ENCODE data around the gene CACNA1F. TPM values are rescaled to one million over a fixed set of nuclear protein-coding genes. Genes with fewer than 3 reads are reported as not detected.

CACNA1F gene
- total RNA-seq, 1 donor from 2014 or later: 0.25 TPM

GRCh38 chrX:49256268-49256995, 23.3 kb upstream of the CACNA1F start:
- Histone ChIP-seq H3K27me3 (no peaks in the 10 kb centered on the region), H3K36me3 (no peaks in the 10 kb centered on the region), H3K4me1 (no peaks in the 10 kb centered on the region), H3K4me3 (no peak overlapping the region), H3K27ac (no peak overlapping the region), H3K9me3 (no peaks in the 10 kb centered on the region)
- DNase-seq (ENCODE audit: extremely low spot score in 2 of 2): no peak
- TF ChIP-seq CTCF (IDR thresholded peaks at IDR 0.05) (no peak), POLR2A (IDR thresholded peaks at IDR 0.05) (no peak), POLR2AphosphoS5 (IDR thresholded peaks at IDR 0.05; ENCODE audit: insufficient read depth in 1 of 2, low read depth in 1 of 2) (no peak)
- intact Hi-C loops (cut with DNase I): no loop called here

- intact Hi-C loops (cut with DNase I): no loop called here
Observed at GRCh38 chrX:49254639-49255038, 21.5 kb upstream of the CACNA1F start.

GRCh38 chrX:49251325-49251724, 18.2 kb upstream of the CACNA1F start:
- DNase-seq (ENCODE audit: extremely low spot score in 2 of 2): no peak
- Histone ChIP-seq H3K27me3 (no peaks in the 10 kb centered on the region), H3K36me3 (peaks cover 0 to 20% of the 10 kb centered on the region in 2 donors), H3K27ac (no peak overlapping the region), H3K4me1 (no peaks in the 10 kb centered on the region), H3K9me3 (no peaks in the 10 kb centered on the region), H3K4me3 (no peak overlapping the region)
- intact Hi-C loops (cut with DNase I): no loop called here
- no peak for TF ChIP-seq CTCF (IDR thresholded peaks at IDR 0.05)
- no peak for TF ChIP-seq POLR2AphosphoS5 (IDR thresholded peaks at IDR 0.05; ENCODE audit: insufficient read depth in 1 of 2, low read depth in 1 of 2)
- no peak for TF ChIP-seq POLR2A (IDR thresholded peaks at IDR 0.05)

More at GRCh38 chrX:49254639-49255038, 21.5 kb upstream of the CACNA1F start:
- H3K27me3 ChIP-seq: no peaks in the 10 kb centered on the region
- no peak overlapping the region for H3K4me3 ChIP-seq
- no peaks in the 10 kb centered on the region for H3K4me1 ChIP-seq
- H3K36me3 ChIP-seq: no peaks in the 10 kb centered on the region
- H3K9me3 ChIP-seq: no peaks in the 10 kb centered on the region
- no peak for TF ChIP-seq CTCF (IDR thresholded peaks at IDR 0.05)
- no peak for TF ChIP-seq POLR2AphosphoS5 (IDR thresholded peaks at IDR 0.05; ENCODE audit: insufficient read depth in 1 of 2, low read depth in 1 of 2)
- no peak for TF ChIP-seq POLR2A (IDR thresholded peaks at IDR 0.05)
- H3K27ac ChIP-seq: no peak overlapping the region
- no peak for DNase-seq (ENCODE audit: extremely low spot score in 2 of 2)

- Histone ChIP-seq H3K9me3 (no peaks in the 10 kb centered on the region), H3K27ac (no peak overlapping the region), H3K4me1 (no peaks in the 10 kb centered on the region), H3K4me3 (no peak overlapping the region), H3K27me3 (no peaks in the 10 kb centered on the region), H3K36me3 (peaks cover 0 to 20% of the 10 kb centered on the region in 2 donors)
- DNase-seq (ENCODE audit: extremely low spot score in 2 of 2): no peak
- no peak for TF ChIP-seq CTCF (IDR thresholded peaks at IDR 0.05)
- no peak for TF ChIP-seq POLR2AphosphoS5 (IDR thresholded peaks at IDR 0.05; ENCODE audit: insufficient read depth in 1 of 2, low read depth in 1 of 2)
- no peak for TF ChIP-seq POLR2A (IDR thresholded peaks at IDR 0.05)
- intact Hi-C loops (cut with DNase I): no loop called here
Observed at GRCh38 chrX:49250578-49250977, 17.4 kb upstream of the CACNA1F start.

- Histone ChIP-seq H3K27me3 (no peaks in the 10 kb centered on the region), H3K9me3 (no peaks in the 10 kb centered on the region), H3K4me3 (no peak overlapping the region), H3K27ac (no peak overlapping the region), H3K4me1 (no peaks in the 10 kb centered on the region), H3K36me3 (peaks cover 0 to 20% of the 10 kb centered on the region in 2 donors)
- DNase-seq (ENCODE audit: extremely low spot score in 2 of 2): no peak
- intact Hi-C loops (cut with DNase I): no loop called here
- TF ChIP-seq POLR2A (IDR thresholded peaks at IDR 0.05): no peak
- TF ChIP-seq POLR2AphosphoS5 (IDR thresholded peaks at IDR 0.05; ENCODE audit: insufficient read depth in 1 of 2, low read depth in 1 of 2): no peak
- TF ChIP-seq CTCF (IDR thresholded peaks at IDR 0.05): no peak
Observed at GRCh38 chrX:49250066-49250465, 16.9 kb upstream of the CACNA1F start.
